Measurements from ENCODE around the gene CDR2.
"Not testable (repeated sequence)": the region's sequence is repeated elsewhere in the genome, so short reads cannot be mapped to it uniquely, and the experiment has no call there.

The CDR2 gene

GRCh38 chr16:22375117-22375962 lies 921 bp upstream of the CDR2 start:
- DNase-seq, result no peak

GRCh38 chr16:22373662-22374310 lies 633 bp downstream of the CDR2 start:
- peak; percentile 20 for DNase-seq

GRCh38 chr16:22372882-22373661 lies 1.3 kb downstream of the CDR2 start:
- peak; percentile 33 for DNase-seq

- DNase-seq, result no peak
Measured at GRCh38 chr16:22370038-22370820, 4.2 kb downstream of the CDR2 start.

- peak; percentile 53 for DNase-seq
Measured at GRCh38 chr16:22369221-22369811, 5.1 kb downstream of the CDR2 start.

- DNase-seq, result not testable (repeated sequence)
Measured at GRCh38 chr16:22368200-22368826, 6.1 kb downstream of the CDR2 start.

- DNase-seq, result no peak
Measured at GRCh38 chr16:22366889-22367288, 7.5 kb downstream of the CDR2 start.

GRCh38 chr16:22366371-22366770 lies 8.0 kb downstream of the CDR2 start:
- DNase-seq, result no peak

GRCh38 chr16:22364241-22364640 lies 10.2 kb downstream of the CDR2 start:
- no peak for DNase-seq

GRCh38 chr16:22360963-22361659 lies 13.3 kb downstream of the CDR2 start:
- DNase-seq, result no peak

GRCh38 chr16:22359679-22360078 lies 14.7 kb downstream of the CDR2 start:
- no peak for DNase-seq

- peak; percentile 72 for DNase-seq
Measured at GRCh38 chr16:22358000-22358399, 16.4 kb downstream of the CDR2 start.

GRCh38 chr16:22357635-22357971 lies 16.8 kb downstream of the CDR2 start:
- DNase-seq, result peak; percentile 61

GRCh38 chr16:22356930-22357634 lies 17.3 kb downstream of the CDR2 start:
- DNase-seq, result peak; percentile 57

- peak; percentile 57 for DNase-seq
Measured at GRCh38 chr16:22355487-22355908, 18.9 kb downstream of the CDR2 start.

- DNase-seq, result no peak
Measured at GRCh38 chr16:22353933-22354541, 20.4 kb downstream of the CDR2 start.

- peak; percentile 74 for DNase-seq
Measured at GRCh38 chr16:22353191-22353919, 21.1 kb downstream of the CDR2 start.

- no peak for DNase-seq
Measured at GRCh38 chr16:22352723-22353122, 21.7 kb downstream of the CDR2 start.

- no peak for DNase-seq
Measured at GRCh38 chr16:22352140-22352539, 22.3 kb downstream of the CDR2 start.
